CD4-positive, alpha-beta T cell treated with Interleukin-4 for 1 hour (primary cell): ENCODE data around the gene SDC3.
A peak's percentile ranks its signal among the peaks of the same experiment; 100 is the strongest.

ENCODE experiments used
- DNase-seq, 2 donors: peaks; one replicate each; pipeline ENCODE4 v3.0.0-alpha.2; 2020 to 2022

The SDC3 gene

DNA sequence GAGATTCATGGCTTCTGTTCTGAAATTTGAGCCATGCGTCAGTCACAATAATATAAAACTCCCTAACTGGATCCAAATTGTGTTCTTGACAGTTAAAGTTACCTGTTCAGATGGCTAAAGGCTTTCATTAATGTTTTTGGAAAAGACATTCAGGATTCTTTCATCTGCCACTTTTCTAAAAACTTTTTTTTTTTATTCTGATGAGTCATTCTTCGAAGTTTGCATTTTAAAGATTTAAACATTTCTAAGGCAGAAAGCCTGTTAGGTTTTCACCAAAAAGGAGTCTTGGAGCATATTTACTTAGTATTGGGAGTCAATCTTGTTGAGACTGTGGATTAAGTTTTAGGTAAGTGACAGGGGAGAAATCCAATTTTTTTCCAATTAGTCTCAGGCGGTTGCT, 18.9 kb upstream of the SDC3 start:
- DNase-seq: no peak

DNA sequence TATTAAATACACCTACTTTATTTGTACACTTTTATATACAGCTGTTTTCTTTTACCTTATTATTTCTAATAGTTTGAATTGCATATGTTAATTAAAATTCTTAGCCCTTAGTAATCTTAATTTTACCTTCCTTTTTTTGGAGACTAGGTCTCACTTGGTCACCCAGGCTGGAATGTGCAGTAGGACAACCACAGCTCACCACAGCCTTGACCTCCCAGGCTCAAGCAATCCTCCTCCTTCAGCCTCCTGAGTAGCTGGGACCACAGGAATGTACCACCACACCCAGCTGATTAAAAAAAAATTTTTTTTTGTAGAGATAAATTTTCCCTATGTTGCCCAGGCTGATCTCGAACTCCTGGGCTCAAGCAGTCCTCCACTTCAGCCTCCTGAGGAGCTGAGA, 15.0 kb upstream of the SDC3 start:
- DNase-seq: no peak

DNA sequence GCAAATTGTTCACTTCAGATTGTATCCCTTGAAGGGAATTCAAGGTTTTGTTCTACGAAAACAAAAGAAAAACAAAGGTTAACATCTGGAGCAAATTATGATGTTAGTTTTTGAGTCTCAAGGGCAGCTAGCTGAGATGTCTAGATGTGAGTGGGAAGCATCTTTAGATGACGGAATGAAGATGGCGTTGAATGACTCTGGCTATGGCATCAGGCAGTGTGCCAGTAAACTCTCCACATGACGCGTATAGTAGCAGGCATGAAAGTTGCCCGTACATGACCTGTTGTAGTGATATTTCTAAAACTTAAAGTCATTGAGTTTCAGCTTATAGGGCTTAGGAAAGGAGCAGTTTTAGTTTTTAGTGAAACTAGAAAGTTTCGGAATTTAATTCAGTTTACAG, 12.3 kb upstream of the SDC3 start:
- no peak for DNase-seq

DNA sequence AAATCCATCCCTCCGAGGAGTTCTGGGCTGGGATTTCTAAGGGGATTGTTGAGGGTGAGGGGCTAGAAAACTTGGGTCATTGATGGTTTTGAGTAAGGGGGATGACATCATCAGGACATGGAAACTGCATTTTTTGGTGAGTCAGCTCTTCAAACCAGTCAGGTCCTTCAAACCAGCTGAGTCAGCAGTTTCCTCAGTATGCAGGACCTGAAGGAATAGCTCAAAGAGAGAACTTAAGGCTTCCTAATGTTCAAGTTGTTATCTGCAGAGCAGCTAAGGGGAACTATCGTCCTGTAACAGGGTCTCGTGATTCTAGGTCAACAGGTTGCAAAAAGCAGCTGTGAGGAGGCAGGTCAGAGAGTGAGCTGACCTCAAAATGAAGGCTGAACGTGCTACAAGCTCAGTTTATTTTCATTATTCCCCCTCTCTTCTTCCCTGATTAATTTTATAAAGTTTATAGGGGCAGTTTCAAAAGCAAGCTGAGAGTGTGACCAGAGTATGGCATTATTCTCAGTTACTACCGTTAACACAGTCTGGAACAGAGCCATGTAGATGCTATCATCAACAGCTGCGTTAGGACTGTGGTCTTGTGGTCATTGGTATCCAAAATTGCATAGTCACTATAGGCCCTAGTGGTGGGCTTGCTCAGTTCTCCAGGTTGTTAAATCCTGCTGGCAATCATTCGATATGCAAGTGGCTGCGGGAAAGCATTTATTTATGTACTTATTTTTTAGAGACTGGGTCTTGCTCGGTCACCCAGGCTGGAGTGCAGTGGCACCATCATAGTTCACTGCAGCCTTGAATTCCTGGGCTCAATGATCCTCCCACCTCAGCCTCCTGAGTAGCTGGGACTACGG, 10.7 kb upstream of the SDC3 start:
- DNase-seq: peak in 1 of 2 donors; percentile 30

DNA sequence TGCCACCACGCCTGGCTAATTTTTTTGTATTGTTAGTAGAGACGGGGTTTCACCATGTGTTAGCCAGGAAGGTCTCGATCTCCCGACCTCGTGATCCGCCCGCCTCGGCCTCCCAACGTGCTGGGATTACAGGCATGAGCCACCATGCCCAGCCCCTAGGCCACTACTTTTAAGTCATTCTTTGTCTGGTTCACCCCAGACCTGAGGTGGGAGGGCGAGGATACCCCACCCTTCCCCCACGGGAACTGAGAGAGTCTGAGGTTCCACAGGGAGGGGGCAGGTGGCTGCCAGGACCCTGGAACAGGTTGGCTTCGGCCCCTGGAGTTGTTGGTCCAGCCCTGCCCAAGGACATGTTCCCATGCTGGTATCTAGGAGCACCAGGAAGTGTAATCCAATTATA, 7.7 kb upstream of the SDC3 start:
- peak in 1 of 2 donors; percentile 6 for DNase-seq

DNA sequence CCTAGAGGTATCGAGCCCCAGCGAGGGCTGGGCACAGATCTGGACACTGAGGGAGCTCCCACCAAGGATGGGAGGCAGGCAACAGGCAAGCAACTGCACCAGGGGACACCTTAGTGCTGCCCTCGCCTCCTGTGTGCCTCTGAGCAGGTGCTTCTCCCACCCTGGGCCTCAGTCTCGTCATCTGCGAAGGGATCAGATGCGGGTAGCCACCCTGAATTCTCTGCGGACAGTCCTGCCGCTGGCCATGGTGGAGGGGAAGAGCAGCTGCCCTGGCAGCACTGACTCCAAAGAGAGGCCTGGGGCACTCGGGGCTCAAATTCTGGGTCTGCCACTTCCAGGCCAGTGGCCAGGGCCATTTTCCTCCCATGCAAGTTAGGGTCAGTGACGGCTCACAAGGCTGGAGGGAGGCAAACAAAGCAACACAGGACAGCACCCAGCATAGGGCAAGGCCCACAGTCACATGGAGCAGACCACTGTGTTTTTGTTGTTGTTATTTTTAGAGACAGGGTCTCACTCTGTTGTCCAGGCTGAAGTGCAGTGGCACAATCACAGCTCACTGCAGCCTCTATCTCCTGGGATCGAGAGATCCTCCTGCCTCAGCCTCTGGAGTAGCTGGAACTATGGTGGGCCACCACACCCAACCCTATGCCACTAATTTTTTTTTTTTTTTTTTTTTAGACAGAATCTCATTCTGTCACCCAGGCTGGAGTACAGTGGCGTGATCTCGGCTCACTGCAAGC, 7.1 kb upstream of the SDC3 start:
- peak in 1 of 2 donors; percentile 10 for DNase-seq

DNA sequence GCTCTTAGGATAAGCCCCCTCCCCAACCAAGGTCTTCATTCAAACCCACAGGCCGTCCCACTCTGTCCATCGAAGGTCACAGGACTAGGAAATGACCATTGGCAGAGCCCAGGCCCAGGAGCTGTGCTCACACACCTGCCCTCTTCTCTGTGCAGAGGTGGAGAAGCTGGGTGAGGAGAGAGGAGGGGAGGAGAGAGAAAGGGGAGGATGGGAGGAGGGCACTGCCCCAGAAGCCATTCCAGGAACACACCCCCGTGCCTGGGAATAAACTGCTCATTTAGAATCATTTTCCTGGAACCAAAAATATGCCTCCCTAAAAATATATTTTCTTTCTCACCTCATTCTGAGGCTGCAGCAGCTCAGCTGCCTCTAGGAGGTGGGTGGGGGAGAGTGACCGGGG, 6.4 kb upstream of the SDC3 start:
- DNase-seq: no peak

DNA sequence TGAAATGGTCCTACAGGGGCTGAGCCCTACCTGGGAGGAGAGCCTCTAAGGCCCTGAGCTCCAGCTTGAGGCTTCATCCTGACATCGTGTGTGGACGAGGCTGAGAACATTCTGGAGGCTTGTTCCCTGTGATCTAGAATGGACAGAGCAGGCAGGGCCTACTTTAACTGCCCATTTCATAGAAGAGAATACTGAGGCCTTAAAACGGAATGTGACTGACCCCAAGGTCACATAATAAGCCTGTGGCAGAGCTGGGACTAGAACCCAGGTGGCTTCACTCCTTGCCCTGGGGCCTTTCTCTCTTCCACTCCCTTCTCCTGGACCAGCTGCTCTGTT, 6.0 kb upstream of the SDC3 start:
- DNase-seq: no peak

DNA sequence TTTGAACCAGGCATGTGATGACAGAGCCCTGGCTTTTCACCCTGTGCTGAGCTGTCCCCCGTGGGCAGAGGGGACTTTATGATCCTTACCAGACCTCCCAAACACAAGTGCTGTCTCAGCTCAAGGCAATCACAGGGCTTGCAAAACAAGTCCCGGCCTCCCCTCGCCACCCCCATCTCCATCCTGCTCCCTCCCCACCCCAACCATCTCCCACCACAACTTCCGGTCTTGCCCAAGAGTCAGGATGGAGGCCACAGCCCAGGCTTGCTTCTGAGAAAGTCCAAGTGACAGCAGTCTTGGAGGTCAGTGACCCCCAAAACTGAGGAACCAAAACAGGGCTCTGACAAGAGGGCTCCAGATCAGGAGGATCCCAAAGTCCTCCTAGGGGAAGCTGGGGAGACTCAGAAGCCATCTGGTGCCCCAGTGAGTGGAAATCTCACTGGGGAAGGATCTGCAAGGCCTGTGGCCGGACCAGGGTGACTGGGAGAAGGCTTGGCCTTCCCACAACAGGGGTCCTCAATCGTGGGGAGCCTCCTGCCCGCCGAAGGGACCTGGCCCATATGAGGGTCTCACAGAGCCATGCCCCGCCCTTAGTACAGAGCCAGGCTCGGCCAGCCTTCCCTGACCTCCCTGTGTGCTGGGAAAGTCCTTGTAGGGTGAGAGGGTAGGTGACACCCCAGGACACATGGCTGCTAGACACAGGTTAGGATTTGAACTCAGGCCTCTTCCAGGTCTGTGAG, 4.5 kb upstream of the SDC3 start:
- peak in 1 of 2 donors; percentile 47 for DNase-seq

DNA sequence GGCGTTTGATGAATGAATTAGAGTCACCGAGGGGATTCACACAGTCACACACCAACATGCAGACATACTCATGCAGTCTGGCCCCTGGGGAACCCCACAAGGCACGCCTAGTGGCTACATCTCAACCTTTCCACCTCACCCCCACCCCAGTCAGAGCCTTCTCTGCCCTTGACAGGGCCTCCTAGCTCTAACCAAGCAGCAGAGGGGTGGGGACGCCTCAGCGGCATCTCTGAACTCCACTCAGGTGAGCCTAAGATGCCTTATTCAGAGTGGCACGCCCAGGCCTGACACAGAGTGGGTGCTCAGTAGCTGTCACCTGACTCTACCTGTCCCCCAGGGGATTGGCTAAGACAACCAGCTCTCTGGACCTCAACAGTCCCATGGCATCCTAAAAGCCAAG, 3.7 kb upstream of the SDC3 start:
- no peak for DNase-seq

DNA sequence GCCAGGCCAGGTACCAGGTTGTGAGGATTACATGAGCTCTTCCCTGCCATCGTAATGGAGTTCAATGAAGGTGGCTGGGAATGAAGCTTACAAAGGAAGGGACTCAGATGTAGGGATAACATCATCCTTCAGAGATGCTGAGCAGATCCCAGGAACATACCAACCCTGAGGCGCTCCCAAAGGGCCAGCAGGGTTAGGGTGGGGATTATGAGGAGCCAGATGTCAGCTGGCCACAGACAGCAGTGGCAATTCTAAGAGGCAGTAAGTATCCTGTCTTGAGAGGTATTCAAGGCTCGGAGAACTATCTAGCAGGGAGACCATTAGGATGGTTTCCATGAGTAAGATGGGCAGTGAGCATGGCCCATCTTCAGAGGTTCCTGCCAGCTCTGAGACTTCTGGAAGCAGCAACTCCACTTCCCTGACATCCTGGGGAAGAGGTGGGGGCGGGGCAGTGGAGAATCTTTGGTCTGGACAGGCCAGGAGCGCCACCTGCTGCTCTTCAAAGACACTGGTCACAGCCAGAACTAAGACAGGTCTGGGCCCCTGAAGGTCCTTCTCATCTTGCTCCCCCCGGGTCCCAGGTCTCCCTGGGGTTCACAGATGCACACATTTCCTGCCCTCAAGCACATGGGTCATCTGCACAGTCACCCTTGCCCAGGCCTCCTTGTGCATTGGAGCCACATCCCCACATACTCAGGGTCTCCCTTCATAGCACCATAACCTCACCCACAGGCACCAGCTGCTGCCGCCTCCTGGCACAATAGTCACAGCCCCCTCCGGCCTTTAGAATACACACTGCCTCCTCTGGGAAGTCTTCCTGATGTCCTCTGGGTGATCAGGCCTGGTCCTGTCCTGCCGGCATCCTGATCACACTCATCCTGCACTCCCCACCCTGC, 2.7 kb upstream of the SDC3 start:
- DNase-seq: peak; percentile 51 to 58

DNA sequence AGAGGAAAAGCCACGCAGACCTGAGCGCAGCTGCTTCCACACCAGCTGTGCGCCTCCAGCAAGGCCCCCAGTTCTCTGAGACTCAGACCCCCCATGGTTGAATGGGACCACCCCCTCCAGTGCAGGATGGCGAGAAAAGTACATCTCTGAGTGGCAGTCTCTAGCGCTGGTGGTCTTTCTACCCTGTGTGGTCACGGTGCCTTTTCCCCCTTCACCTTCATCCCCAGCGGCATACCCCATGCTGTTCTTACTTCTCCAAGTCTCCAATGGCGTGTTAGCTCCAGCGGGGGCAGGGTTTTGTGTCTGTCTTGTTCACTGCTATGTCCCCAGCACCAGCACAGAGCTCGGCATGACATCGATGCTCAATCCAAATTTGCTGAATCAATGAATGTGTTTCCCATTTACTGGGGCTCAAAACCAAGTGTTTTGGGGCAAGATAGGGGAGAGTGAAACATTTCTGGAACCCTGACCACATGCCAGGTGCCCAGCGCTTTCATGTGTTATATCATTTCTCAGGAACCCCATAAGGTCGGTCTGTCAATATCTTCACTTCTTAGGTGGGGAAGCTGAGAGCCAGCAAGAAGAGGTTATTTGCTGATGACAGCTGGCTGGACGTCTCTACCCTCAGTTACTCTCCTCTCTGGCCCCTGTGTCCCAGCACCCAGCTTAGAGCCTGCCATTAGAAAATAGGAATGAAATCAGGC, 959 bp upstream of the SDC3 start:
- no peak for DNase-seq

DNA sequence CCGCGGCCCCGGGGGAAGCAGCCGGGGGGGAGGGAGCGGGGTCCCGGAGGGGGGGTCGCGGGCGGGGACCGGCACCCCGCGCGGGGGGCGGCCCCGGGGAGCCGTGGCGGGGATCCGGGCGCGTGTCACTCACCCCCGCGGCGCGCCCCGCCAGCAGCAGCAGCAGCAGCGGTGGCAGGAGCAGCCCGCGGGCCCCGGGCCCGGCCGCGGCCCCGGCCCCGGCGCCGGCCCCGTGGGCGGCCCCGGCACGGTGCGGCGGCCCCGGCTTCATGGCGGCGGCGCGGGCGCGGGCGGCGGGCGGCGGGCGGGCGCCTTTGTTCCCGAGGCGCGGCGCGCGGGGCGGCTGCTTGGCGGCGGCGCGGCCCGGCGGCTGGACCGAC, 252 bp downstream of the SDC3 start:
- DNase-seq: no peak

DNA sequence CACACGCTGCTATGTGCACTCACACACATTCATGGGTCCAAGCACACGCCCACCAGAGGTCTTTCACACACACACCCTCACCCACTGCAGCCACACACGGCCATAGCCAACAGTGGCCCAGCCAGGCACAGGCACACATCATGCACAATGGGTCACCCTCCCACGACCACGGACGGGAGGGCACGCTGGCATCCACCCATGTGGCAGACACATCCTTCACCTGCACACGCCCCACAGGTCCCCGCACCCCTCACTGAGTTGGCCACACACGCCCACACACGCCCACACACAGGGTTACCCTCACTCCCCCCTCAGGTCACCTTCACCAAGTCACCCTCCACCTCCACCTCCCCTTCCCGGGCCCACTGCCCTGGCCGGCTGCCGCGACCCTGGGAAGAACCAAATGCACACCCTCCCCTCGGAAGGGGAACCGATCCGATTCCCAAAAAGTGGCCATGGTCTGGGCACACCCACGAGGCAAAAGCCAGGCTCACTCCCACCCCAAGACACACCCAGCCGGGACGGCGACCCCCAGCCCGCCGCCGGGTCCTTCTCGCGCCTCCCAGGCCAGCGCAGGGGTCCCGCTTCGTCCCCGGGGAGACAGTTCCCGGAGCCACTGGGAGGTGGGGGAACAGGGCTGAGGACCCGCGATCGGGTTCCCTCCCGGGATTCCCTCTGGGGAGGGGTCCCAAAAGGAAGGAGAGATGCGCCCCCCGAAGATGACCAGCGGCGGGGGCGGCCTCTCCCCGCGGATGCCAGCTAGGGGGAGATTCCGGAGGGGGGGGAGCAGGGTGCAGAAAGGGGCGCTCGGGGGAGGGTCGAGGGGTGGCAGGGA, 860 bp downstream of the SDC3 start:
- DNase-seq: no peak

DNA sequence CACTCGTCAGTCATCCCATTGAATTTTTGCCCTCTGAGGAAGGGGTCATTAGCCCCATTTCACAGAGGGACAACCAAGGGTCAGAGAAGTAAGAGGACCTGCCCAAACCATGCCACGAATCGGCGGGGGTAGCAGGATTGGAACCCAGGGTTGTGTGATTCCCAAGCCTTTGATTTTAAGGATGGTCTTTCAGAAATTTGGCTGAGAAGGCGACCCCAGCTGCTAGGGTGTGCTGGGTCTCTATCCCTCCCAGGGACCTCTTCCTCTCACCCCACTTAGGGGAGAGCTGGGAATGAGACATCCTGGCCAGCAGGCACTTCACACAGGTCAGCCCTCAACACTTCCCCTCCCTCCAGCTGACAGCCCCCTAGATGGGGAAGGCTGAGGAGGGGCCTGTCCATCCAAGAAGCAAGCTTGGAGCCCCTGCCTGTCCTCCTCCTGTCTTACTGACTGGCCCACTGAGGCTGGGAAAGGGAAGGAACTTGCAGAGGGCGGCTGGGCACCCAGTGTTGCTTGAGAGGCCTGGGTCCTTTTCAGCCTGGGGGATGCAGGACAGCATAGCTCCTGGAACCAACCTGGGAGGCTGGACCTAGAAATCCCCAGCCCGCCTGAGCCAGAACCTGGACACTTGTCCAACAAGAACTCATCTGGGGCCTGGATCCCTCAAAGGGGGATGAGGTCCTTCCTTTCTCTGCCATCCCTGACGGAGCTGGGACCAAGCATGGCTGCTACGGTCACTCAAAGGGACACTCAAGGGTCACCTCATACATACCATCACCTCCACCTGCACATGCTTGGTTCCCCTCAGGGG, 1.7 kb downstream of the SDC3 start:
- no peak for DNase-seq

DNA sequence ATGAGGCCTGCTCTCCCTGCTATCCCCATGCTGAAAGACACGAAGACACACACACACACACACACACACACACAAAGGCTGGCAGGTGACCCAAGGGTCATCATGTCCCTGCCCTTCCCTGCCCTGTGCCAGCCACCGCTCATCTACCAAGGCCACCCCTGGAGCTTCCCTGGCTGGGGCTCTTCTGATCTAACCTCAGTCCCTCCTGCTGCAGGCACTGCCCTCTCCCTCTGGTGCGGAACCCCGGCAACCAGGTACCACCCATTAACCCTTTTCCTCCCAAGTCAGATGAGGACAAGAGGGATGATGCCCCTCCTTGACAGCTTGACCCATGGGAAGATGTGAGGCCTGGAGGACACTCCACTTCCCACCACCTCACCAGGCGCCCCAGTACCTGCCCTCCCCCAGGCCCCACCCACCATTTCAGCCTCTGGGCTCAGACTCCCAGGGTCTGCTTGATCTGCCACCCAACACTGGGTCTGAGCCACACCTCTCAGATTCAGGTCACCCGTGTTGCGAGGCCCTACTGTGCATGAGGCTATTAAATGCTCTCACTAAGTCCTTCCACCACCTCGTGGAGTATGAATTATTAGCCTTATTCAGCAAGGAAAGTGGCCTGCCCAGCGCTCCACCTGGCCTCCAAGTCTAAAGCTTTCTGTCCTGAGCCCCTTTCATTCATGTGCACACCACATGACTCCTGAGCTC, 2.5 kb downstream of the SDC3 start:
- DNase-seq: no peak

DNA sequence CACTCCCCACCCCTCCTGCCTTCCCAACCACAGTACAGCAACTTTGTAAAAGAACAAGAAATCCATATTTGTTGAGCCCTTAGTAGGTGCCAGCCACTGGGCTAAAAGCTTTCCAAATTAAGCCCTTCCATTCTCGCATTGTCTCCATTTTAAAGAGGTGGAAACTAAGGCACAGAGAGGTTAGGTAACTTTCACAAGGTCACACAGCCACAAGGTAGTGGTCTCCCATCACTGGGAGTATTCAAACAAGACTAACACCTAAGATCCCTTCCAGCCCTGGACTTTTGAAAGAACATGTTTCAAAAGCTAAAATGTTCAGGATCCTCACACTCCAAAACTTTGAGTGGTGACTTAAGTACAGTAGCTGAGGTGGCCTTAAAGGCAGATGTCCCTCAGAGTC, 3.2 kb downstream of the SDC3 start:
- DNase-seq: no peak

DNA sequence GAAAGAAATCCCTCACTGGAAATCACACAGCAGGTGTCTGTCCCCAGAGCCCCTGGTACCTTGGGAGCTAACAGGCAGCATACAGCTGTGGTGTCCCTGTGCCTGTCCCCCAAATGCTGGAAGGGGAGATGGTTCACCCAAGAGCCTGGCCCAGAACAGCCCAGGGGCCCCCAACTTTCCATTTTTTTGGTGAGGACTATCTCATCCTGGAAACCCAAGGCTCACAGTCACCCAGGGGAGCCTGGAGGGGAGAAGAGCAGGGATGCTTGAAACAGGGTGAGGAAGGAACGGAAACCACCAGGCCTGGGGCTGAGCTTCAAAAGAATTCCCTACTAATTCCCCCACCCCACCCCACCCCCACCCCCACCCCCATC, 3.6 kb downstream of the SDC3 start:
- DNase-seq: no peak

DNA sequence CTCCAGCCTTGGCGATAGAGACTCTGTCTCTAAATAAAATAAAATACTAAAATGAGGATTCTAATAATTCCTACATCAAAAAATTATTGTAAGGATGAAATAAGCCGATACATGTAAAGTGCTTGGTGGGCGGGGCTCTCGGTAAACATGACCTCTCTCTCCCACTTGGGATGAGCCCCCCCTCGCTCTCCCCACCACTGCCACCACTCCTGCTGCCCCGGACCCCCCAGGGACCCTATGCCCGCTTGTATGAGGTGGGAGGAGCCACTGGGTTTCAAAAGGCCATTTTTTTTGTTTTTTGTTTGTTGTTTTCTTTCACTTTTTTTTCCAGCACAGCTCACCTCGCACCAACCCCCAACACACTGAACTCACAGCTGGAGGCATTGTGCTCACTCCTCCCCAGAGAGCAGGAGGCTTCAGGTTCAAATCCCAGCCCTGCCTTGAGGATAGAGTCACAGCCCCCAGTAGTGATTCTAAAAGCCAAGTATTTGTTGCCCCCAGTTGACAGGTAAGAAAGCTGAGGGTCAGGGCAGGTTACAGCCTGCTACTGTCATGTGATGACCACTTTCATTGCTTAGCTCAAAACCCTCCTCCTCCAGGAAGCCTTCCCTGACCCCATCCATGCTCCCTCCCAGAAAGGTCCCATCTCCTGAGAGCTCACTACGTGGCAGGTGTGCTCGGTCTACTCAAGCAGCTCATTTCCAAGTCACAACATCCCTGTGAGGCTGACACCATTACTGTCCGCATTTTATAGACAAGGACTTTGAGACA, 4.2 kb downstream of the SDC3 start:
- DNase-seq: no peak
